HS-27A (cell line): Measurements from ENCODE around the gene CLIP1.
A peak's percentile ranks its signal among the peaks of the same experiment; 100 is the strongest.

ENCODE experiments used
- DNase-seq: peaks from one replicate; pipeline ENCODE4 v3.0.0-alpha.2; 2012; ENCODE audit warnings: low read depth, missing footprints

Gene CLIP1

DNA sequence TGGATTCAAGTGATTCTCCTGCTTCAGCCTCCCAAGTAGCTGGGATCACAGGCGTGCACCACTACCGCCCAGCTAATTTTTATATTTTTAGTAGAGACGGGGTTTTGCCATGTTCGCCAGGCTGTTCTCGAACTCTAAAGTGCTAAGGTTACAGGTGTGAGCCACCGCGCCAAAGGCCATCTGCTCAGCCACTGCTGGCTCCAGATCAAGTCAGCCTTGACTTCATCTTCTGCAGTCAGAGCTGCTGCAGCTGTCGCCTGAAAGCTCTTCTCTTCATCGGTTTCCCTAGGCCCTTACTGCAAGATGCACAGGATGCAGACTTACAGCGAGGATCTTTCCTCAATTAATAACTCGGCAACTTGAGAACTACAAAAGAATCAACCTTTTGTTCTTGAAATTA lies 66.8 kb downstream of the CLIP1 start:
- no peak for DNase-seq

DNA sequence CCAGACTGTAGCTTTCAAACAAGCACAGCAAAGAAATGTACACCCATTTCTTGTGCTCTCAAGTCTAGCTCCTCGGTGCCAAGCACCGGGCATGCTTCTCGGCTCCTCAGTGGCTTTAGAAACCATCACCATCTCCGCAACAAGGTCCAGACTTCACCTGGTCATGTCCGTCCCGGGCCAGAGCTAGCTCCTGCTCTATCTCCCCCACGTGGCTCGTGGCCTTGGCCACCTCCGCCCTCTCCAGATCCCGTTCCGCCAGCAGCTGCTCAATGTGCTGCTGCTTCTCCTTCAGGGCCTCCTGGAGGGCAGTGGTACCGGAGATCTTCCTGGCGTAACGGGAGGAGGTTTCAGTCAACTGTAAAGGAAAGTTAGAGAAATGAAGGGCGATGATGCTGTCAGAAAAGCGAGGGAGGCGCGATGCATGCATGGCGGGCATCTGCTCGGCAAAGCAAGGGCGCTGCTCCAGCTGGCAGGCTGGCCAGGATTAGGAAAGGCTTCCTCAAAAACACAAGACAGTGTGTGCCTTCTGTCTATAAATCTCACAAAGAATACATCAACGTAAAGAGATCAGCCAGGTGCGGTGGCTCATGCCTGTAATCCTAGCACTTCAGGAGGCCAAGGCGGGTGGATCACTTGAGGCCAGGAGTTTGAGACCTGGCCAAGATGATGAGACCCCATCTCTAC lies 67.4 kb downstream of the CLIP1 start:
- no peak for DNase-seq

DNA sequence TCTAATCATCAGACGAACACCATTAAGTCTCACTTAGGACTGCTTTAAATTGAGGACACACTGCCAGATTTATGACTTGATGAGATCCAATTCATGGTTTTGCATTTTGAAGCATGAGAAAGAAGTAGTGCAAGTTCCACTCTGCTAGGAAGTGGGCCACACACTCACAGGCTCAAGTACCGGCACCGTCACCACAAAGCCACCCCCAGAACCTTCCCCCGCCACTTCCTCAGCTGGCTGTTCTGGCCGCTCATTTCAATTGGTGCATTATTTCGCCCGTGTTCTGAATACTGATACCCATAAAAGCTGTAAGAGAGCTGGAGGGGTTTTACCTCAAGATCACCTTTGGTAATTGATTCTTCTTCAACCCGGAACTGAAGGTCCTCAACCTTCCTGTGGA lies 70.1 kb downstream of the CLIP1 start:
- DNase-seq, result no peak

DNA sequence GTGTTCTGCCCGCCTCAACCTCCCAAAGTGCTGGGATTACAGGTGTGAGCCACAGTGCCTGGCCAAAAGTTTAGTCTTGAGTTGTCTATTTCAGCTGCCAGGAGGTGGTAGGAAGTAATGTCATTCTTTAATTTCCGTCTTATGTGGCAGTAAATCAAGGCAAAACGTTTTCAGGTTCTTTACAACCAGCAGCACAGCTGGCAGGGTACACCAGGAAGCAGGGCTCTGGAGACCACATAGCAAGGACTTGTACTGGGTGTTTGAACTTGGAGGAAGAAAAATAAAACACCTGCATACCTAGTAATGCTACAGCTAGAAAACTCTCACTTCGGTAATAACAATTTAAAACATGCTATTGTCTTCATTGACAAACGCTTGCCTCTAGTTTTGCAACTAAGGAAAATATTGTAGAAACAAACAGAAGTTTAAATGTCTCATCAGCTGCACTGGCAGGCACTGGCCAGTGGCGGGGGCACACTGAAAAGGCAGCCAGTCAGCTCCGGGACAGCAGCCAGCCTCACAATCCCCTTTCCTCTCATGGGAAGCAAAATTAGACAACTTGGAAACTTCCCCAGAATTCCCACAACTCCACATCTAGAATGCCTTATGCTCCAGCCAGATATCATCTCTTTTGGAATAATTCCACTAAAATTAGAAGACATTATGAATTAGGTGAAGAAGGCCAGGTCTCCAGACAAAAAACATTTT lies 72.2 kb downstream of the CLIP1 start:
- no peak for DNase-seq

DNA sequence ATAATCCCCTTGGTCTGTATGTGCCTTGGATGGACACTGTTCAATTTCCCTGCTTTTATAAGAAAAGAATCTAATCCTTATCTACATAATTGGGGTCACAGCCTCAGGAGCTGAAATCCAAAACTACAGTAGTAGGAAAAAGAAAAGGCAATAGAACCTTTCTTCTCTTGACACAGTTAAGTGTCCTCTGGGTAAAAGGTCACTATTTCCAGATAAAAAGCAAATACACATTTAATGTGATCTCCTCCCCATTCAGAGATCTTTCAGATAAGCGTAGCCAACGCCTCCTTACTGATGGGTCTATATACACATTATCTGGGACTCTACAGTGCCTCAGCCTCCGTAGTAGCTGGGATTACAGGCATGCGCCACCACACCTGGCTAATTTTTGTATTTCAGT lies 73.4 kb downstream of the CLIP1 start:
- no peak for DNase-seq

DNA sequence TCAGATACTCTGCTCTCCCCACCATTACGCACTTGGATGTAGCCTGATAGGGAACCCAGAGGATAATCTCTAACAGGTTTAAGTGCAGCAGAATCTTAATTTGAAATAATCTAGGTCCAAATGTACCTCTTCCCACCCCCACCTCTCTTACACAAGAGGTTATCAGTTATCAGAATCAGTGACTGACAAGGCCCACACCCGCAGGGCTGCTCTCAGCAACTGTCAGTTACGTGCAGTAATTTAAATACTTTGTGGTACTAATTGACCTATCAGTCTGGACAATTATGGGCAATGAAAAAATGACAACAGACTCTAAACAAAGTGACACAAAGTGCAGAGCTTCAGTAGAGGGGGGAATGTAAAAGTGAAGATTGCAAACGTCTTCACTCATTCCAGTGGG lies 74.0 kb downstream of the CLIP1 start:
- DNase-seq, result no peak

DNA sequence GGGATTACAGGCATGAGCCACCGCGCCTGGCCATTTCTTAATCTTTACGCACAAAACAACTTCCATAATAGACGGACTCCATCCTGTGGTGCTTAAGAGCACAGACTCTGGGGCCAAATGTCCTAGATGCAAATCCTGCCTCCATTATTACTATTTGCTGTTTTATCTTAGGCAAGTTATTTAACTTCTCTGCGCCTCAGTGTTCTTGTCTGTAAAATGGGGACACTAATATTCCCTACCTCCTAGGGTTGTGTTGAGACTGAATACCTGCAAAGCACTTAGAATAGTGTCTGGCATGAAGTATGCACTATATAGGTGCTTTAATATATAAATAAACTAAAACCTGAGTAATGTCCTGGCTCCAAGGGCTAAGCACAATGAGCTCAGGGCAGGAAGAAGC lies 76.4 kb downstream of the CLIP1 start:
- DNase-seq, result no peak

DNA sequence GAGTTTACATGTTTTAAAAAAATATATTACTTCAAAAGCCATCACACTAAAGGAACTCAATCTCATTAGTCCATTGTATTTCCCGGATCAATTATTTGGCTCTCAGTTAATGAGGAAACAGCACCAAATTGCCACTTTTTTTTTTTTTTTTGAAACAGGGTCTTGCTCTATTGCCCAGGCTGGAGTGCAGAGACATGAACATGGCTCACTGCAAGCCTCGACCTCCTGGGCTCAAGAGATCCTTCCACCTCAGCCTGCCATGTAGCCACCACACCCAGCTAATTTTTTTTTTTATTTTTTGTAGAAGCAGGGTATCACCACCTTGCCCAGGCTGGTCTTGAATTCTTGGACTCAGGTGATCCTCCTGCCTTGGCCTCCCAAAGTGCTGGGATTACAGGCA lies 77.4 kb downstream of the CLIP1 start:
- DNase-seq, result no peak

DNA sequence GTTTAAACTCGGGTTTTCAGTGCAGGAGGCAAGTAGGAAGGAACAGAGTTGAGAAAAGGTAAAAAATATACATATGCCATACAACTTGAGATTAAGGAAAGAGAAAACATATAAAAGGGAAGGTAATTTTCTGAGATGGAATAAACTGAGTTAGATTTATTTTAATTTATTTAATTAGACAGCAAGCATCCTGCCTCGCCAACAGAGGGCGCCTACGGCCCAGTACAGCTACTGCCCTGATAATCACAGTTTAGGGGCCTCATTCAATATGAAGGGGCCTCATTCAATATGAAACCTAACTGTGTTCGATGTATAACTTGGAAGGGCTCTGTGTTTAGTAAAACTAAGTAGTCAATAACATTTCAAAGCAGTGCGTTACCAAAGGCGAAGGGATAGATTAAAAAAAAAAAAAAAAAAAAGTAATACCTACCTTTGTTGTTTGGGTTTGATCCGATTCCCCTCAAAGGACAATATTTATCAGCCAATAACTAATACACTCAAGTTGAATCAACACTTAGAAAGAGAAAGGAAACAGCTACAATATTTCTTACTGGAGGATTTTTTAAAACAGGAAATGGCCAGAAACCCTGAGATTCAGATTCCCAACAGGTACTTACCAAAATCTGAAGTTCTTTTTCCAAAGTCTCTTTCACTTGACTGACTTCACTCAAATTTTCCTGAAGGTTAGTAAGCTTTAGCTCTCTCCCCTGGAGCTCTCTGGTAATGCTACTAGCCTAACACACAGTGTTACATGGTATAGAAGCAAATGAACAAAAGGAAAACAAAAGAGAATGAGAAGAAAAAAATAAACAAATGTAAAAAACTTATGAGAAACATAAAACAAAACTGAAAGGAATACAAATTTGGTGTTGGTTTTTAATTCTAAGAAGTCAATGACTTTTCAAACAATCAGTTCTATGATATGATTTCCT lies 86.2 kb downstream of the CLIP1 start:
- peak; percentile 8 for DNase-seq

DNA sequence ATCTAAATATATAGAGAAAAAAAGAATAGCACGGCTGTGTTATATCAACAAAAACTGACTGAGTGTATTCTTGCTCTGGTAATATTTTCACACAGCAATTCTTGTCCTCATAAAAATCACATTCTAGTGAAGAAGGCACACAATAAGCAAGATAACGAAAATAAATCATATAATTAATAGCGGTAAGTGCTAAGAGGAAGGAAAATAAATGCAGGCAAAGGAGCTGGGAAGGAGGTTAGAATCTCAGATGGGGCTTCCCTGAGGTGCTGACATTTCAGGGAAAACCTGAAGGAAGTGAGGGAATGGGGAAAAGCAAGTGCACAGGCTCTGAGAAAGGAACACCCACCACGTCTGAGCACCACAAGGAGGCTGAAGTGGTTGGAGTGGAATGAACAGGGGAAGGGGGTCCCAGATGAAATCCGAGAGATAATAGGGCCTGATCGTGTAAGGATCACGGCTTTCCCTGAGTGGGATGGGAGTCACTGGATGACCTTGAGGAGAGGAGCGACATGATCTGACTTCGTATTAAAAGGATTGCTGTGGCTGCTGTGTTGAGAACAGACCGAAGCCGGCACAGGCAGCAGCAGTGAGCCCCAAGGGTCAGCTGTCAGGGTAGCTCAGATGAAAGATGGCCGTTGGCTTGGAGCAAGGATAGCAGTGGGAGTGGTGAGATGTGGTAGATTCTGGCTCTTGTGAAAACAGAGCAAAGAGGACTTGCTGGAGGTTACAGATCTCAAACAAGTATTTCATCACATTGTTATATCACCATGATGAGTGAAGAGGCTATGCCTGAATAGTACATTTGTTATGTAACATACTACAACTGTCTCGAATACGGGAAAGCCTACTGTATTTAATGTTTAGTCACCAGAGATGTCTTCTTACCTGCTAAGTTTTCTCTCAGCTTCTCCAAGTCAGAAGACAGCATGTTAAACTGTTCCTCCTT lies 89.1 kb downstream of the CLIP1 start:
- no peak for DNase-seq

DNA sequence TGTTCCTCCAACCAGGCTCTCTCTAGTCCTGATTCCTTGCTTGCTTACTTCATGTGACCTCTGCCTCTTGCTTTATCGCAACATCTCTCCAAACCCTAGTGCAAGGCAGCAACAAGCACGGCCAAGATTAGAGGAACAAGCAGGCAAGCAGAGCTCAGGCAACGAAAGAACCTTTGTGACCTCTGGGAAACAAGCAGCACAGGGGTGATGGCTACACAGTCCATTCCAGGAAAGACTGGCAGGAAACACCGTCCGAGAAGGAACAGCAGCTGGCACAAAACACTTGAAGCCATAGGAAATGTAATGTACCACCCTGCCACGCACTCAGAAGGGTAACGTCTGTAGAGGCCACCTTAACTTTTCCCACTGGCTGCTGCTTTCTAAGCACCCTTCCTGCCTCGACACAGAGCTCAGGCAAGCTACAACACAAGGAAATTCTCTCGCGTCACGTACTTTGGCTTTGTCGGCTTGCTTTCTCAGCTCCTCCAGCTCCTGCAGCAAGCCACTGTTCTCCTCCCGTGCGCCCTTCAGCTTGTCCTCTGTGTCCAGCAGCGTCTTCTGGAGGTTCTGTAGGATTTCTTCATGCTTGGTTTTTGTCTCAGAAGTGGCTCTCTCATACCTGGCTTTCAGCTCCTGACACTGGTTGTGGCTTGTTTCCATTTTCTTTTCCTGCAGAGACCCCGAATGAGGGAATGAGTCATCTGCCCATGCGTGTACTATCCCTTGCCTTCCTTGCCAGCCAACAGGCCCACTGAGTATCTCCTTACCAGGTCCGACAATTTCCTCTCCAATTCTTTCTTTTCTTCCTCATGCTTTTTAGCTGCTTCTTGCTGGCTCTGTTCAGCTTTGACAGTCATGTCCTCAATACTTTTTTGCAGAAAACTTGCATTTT lies 94.7 kb downstream of the CLIP1 start:
- DNase-seq, result no peak

DNA sequence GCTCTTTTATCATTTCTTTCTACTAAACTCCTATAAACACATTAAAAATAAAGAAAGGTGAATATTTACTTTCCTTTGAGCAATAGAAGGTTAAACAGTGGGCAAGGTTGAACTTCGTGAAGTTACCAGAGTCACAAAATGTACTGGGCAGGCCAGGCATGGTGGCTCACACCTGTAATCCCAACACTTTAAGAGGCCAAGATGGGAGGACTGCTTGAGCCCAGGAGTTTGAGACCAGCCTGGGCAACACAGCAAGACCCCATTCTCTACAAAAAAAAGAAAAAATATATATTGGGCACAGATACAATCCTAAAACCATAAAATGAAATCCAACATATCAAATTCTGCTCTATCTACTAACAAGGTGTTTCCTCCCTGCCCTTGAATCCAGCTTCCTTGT lies 95.5 kb downstream of the CLIP1 start:
- DNase-seq, result no peak

DNA sequence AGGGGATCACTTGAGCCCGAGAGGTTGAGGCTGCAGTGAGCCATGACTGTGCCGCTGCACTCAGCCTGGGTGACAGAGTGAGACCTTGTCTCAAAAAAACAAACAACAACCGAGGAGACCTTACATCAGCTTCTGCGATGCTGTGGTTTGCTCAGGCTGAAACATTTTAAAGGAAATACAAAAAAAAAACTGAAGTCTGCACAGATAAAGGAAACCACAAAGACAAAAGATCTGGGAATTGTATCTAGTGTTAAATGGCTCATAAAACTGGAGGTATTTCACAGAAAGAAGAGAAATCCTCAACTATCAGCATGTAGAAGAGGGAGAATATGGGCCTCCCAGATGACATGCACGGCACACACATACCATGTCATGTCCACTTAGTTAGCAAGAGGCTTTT lies 95.9 kb downstream of the CLIP1 start:
- DNase-seq, result no peak

DNA sequence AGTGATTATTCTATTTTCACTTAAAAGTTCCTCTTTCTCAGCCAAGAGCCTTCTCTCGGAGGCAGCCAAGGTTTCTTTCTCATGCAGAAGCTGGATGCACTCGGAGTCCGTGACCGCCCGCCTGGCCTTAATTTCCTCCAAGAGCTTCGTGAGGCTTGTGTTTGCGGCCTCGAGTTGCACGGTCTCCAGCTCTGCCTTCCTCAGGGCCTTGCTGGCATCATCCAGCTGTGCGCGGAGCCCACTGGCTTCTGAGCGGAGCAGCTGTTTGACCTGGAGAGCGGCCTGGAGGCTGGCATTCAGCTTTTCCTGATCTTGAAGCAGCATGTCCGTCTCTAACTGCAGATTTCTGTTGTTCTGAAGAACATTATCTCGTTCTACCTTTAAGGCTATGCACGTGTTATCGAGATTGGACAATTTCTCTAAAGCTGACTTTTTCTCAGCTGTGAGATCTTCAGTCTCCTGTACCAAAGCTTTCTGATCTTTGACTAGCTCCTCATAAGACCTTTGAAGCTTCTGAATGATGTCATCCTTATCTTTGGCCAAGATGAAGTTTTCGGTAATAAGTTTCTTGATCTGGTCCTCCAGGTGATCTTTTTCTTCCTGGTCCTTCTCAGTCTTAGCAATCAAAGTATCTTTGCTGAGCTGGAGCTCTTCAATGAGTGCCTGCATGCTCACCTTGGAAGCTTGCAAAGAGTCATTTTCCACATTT lies 99.0 kb downstream of the CLIP1 start:
- DNase-seq, result no peak

DNA sequence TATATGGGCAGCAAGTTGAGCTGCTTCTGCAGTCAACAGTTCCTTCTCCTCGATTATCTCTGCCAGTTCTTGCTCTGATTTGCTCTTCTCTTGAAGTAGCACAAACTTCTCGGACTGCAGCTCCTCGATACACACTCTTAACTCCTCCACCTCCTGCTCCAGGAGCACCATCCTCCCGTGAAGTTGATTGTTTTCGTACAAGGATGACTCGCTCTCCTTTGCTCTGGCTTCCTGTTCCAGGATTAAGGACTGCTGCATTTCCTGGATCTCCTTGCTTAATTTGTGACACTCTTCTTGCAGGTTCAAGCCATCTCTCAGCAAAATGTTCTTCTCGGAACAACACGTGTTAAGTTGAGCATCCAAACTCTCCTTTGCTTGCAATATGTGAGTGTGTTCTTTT lies 100.0 kb downstream of the CLIP1 start:
- DNase-seq, result no peak

DNA sequence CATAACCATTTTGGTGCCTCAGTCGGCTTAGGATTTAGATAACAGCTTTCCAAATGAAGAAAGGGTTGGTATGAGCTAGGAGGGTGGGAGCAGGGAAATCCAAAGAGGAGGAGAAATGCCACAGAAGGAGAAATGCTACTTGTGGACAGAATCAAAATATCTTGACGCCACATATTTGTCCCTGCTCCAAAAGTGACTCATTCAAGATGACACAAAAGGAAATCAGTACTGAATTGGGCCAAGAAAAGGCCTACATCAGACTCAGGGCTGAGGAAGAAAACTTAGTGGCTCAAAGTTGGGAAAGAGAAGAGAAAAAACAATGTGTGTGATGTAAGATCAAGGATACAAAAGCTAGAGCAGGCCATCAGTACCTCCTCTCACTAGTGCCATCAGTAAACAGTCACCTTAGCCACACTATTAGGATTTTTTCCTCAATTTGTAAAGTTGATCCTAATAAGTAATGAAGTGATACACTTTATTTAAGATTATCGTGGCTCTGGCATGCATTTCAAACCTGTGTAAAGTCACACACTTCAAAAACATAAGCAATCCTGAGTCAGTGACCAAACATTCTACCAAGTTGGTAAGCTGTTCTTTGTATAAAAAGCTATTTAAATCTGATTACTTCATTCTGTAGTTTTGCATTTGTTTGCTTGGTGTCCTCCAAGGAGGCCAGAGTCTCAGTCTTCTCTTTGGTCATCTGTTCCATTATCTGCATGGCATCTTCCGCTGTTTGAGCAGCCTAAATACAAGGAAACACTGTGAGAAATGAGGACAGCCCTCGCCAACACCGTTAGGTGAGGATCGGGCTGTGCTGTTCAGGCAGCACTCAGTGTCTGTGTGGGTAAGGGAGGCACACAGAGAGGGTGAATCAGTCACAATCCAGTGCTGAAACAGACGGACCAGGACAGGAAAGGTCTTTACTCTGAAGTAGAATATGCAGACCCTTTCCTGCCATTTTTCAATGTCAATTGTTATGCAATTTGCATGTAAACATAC lies 103.6 kb downstream of the CLIP1 start:
- peak; percentile 50 for DNase-seq

DNA sequence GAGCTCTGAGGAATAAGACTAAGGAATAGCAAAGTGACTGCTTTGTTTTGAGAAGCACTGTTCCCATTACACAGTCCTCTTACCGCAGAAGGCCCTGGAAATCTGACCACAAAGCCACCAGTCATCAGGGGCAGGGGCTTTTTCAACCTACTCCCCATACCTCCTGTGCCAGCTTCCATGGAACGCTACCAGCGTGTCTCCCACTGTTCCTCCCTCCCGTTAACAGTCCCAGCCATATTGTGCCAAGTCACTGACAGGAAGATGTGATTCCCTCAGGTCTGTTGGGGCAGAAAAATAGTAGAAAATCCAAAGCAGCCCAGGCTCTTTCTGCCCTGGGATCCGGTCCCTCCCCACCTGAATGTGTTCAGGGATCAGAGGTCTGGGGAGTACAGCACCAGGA lies 109.5 kb downstream of the CLIP1 start:
- no peak for DNase-seq

DNA sequence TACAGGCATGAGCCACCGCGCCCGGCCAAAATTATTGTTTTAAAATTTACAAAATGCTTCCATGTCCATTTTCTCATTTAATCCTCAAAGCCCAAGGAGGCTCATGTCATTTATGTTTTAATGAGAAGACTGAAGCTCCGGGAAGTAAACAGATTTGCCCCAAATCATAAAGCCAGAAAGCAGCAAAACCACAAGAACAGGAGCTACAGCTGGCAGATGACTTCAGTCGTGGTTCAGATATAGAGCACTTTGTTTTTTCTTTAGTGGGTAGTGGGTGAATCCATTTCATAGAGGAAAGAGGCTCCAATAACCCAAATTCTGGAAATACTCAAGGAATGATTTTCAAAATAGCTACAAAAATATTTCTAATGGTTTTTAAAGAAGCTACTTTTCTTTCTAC lies 110.8 kb downstream of the CLIP1 start:
- DNase-seq, result no peak
